Thoracic aorta (tissue), 2 donors: ENCODE measurements around the gene NHSL2. TPM values are rescaled to one million over a fixed set of nuclear protein-coding genes. Genes with fewer than 3 reads are reported as not detected.

Source experiments
- ATAC-seq: fragments of 150-250 bp; one replicate; pipeline ENCODE4 v1.8.0; 2017; ENCODE audit warnings: low read depth; ENCODE audit not compliant: insufficient number of reproducible peaks, low FRiP score
- DNase-seq: peaks from one replicate; pipeline ENCODE4 v3.0.0-alpha.2; 2020; ENCODE audit warnings: low spot score
- H3K27ac ChIP-seq, 2 donors: fragments of 200-600 bp; sonication (generic); 1 replicate in 1 of 2; 2 replicates in 1 of 2; pipeline ENCODE4 v1.5.1; 2016; ENCODE audit warnings: mild to moderate bottlenecking in 2 of 2, moderate library complexity in 2 of 2
- H3K27me3 ChIP-seq: fragments of 200-600 bp; sonication (generic); replicated peaks from 2 replicates; pipeline ENCODE4 v1.6.0; 2016; ENCODE audit warnings: mild to moderate bottlenecking; ENCODE audit not compliant: insufficient read depth
- H3K36me3 ChIP-seq: fragments of 200-600 bp; sonication (generic); one replicate; pipeline ENCODE4 v1.5.1; 2016
- H3K4me1 ChIP-seq, 2 donors: fragments of 200-600 bp; sonication (generic); 1 replicate in 1 of 2; 2 replicates in 1 of 2; pipeline versions ENCODE4 v1.5.1 to v1.6.0; 2016; ENCODE audit warnings: low read depth in 2 of 2, mild to moderate bottlenecking in 1 of 2; ENCODE audit not compliant: control insufficient read depth in 1 of 2
- H3K4me3 ChIP-seq: fragments of 200-600 bp; sonication (generic); 2 replicates; pipeline ENCODE4 v1.5.1; 2016; ENCODE audit warnings: mild to moderate bottlenecking
- H3K9me3 ChIP-seq: fragments of 200-600 bp; sonication (generic); 2 replicates; pipeline ENCODE4 v1.5.1; 2016
- total RNA-seq, 2 donors: library from RNA; depleted of rRNA; stranded (reverse); fragments of >200 nt; gene quantifications; one replicate each; pipeline versions ENCODE4 v1.1.0 to v1.2.3, GENCODE V29; 2016
- TF ChIP-seq, protein P1 (sequence below): fragments of 200-600 bp; sonication (generic); IDR thresholded peaks from one replicate; pipeline ENCODE4 v1.5.1; 2019; ENCODE audit warnings: antibody characterized with exemption

The NHSL2 gene
- total RNA-seq, 2 donors from 2014 or later, result 15.0 to 16.5 TPM

DNA sequence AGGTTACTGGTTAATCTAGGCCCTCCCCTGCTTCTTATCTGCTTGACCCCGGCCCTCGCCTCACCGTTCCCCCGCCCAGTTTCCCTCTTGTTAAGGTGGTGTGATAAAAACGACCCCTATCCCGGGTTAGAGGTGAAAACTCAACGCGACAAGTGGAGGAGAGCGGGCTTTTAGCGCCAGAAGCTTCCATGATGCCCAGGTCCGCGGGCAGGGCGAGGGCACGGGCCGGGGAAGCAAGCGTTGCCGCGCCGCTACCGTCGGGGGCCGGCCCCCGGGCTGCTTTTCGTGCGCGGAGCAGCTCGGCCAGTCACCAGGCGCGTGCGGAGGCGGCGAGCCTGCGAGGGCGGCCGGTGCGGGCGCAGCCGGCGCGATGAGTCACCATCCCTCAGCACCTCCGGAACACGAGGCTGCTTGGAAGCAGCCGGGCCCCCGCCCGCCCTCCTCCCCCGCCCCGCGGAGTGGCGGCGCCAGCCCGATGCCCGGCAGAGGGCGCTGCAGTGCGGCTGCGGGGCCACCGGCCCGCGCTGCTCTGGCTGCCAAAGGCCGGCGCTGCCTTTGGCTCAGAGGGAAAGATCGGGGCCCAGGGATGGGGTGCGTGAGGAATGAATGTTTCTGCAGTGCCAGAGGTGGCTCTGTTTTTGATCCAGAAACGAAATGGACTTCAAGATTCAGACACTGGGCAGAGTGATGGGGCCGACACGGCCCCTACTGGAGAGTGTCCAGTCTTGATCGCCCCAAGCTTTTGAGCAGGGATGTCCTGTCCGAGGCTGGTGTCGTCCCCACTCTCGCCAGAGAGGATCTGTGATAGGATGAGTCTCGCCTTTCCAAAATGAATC is 107.8 kb downstream of the NHSL2 start:
- no peaks in the 10 kb centered on the region for H3K36me3 ChIP-seq
- DNase-seq (peak; percentile 22), ATAC-seq (peak; percentile 85)
- TF ChIP-seq, protein P1, sequence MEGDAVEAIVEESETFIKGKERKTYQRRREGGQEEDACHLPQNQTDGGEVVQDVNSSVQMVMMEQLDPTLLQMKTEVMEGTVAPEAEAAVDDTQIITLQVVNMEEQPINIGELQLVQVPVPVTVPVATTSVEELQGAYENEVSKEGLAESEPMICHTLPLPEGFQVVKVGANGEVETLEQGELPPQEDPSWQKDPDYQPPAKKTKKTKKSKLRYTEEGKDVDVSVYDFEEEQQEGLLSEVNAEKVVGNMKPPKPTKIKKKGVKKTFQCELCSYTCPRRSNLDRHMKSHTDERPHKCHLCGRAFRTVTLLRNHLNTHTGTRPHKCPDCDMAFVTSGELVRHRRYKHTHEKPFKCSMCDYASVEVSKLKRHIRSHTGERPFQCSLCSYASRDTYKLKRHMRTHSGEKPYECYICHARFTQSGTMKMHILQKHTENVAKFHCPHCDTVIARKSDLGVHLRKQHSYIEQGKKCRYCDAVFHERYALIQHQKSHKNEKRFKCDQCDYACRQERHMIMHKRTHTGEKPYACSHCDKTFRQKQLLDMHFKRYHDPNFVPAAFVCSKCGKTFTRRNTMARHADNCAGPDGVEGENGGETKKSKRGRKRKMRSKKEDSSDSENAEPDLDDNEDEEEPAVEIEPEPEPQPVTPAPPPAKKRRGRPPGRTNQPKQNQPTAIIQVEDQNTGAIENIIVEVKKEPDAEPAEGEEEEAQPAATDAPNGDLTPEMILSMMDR, result peak; percentile 72
- peak overlapping the region in 1 of 2 donors; percentile 61 for H3K27ac ChIP-seq
- H3K27me3 ChIP-seq, result no peaks in the 10 kb centered on the region
- peak overlapping the region; percentile 65 for H3K4me3 ChIP-seq
- H3K9me3 ChIP-seq, result no peaks in the 10 kb centered on the region
- peaks cover 0 to 8% of the 10 kb centered on the region in 2 donors for H3K4me1 ChIP-seq

DNA sequence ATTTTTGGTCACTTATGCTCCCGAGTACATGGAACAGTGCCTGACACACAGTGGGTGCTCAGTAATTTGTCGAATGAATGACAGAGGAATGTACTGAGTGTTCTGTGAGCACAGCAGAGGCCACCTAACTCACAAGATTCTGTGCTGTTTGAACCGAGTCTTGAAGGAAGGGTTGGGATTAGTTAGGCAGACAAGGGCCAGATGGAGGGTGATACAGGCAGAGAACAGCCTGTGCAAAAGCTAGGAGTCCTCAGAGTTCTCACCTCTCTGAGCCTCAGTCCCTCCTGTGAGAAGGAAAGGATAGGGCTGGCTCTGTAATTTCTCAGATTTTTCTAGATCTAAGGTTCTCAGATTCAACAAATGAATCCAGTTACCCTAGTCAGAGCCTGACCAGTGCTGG is 108.8 kb downstream of the NHSL2 start:
- TF ChIP-seq, protein P1, result no peak
- Histone ChIP-seq H3K4me3 (no peak overlapping the region), H3K9me3 (no peaks in the 10 kb centered on the region), H3K4me1 (peaks cover 0 to 8% of the 10 kb centered on the region in 2 donors), H3K27ac (no peak overlapping the region), H3K36me3 (no peaks in the 10 kb centered on the region), H3K27me3 (no peaks in the 10 kb centered on the region)
- DNase-seq (no peak), ATAC-seq (no peak)

DNA sequence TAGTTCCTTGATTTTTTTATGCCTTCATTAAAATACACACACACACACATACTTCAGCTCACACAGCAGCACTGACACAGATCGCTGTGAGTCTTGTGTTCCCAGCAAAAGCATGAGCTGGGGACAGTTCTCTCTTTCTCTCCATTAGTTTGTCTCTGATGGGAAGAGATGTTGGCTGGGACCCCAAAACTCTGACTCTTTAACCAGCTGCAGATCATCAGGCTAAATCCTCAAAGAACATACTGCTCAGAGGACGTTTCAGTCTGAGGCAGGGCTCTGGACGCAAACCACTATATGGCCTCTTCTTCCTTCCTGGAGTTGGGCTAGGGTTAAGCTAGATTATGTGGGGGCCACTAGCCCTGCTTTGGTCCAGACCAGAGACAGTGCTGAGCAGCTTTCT is 109.6 kb downstream of the NHSL2 start:
- TF ChIP-seq, protein P1, result no peak
- Histone ChIP-seq H3K36me3 (no peaks in the 10 kb centered on the region), H3K4me1 (peaks cover 0 to 8% of the 10 kb centered on the region in 2 donors), H3K27ac (no peak overlapping the region), H3K4me3 (no peak overlapping the region), H3K9me3 (no peaks in the 10 kb centered on the region), H3K27me3 (no peaks in the 10 kb centered on the region)
- DNase-seq (no peak), ATAC-seq (no peak)

DNA sequence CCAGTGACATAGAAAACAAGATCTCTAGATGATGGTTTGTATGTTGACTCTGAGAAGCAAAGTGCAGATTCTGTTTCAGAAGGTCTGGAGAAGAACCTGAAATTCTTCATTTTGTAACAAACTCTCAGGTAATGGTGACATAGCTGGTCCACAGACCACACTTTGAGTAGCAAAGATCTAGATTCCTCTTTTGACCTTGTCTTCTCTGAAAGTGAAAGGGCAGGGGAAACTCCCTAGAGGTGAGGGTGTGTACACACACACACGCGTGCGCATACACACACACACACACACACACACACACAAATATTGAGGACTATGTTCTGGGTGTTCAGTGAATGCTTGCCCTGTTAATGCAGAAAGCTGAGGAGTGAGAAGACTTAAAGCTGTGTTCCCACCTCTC is 110.1 kb downstream of the NHSL2 start:
- H3K27me3 ChIP-seq, result no peaks in the 10 kb centered on the region
- H3K27ac ChIP-seq, result no peak overlapping the region
- H3K4me1 ChIP-seq, result peaks cover 0 to 8% of the 10 kb centered on the region in 2 donors

DNA sequence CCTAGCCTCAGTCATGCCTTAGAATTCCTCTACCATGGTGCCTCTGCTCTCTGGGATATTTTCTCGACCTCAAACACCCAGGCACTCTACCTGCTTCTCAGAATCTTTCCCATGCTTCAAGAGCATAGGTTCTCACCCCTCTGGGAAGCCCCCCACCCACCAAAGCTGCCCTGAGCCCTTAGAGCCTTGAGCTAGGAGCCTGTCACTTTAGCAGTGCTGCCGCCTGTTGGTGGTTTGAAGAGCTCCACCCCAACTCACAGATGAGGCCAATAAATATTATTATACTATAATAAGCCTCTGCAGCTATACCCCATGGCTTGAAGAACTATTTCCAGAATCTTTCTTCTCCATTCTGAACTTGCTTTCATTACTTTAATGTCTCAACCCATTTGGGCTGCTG is 111.3 kb downstream of the NHSL2 start:
- H3K36me3 ChIP-seq, result no peaks in the 10 kb centered on the region
- ATAC-seq (no peak), DNase-seq (no peak)
- no peak overlapping the region for H3K4me3 ChIP-seq
- H3K27ac ChIP-seq, result no peak overlapping the region
- no peaks in the 10 kb centered on the region for H3K27me3 ChIP-seq
- TF ChIP-seq, protein P1, result no peak
- no peaks in the 10 kb centered on the region for H3K9me3 ChIP-seq
- H3K4me1 ChIP-seq, result peaks cover 0 to 8% of the 10 kb centered on the region in 2 donors

More for the DNA sequence above, 110.1 kb downstream of the NHSL2 start:
- ATAC-seq (no peak), DNase-seq (no peak)
- no peak overlapping the region for H3K4me3 ChIP-seq
- H3K9me3 ChIP-seq, result no peaks in the 10 kb centered on the region
- H3K36me3 ChIP-seq, result no peaks in the 10 kb centered on the region
- TF ChIP-seq, protein P1, result no peak
